HG03159 (cell line): ENCODE measurements around the gene PIP4K2A.
"Not testable (repeated sequence)": the region's sequence is repeated elsewhere in the genome, so short reads cannot be mapped to it uniquely, and the experiment has no call there.

Source experiments
- ATAC-seq: cut with Tn5 transposase; IDR thresholded peaks from one replicate; pipeline ENCODE4 v1.9.1; 2021; ENCODE audit warnings: mild to moderate bottlenecking, moderate library complexity; ENCODE audit not compliant: unreplicated experiment

Gene PIP4K2A

GRCh38 chr10:22714479-22715289 is at the start of gene PIP4K2A:
Gene PIP4K2A, minus strand, starts transcription at chr10:22714578. Its CDS starts 252 bp downstream, at chr10:22714326.
- peak; percentile 76 for ATAC-seq

GRCh38 chr10:22761569-22762220 is 47.3 kb upstream of the PIP4K2A start:
- no peak for ATAC-seq

- no peak for ATAC-seq
These were observed 45.6 kb upstream of the PIP4K2A start for GRCh38 chr10:22760025-22760424.

- no peak for ATAC-seq
These were observed 44.5 kb upstream of the PIP4K2A start for GRCh38 chr10:22758867-22759266.

- no peak for ATAC-seq
These were observed 39.9 kb upstream of the PIP4K2A start for GRCh38 chr10:22754296-22754695.

GRCh38 chr10:22753786-22754185 is 39.4 kb upstream of the PIP4K2A start:
- ATAC-seq, result no peak

- no peak for ATAC-seq
These were observed 38.0 kb upstream of the PIP4K2A start for GRCh38 chr10:22752272-22752889.

- ATAC-seq, result no peak
These were observed 35.8 kb upstream of the PIP4K2A start for GRCh38 chr10:22750131-22750530.

GRCh38 chr10:22744858-22745257 is 30.5 kb upstream of the PIP4K2A start:
- ATAC-seq, result not testable (repeated sequence)

GRCh38 chr10:22742678-22743077 is 28.3 kb upstream of the PIP4K2A start:
- peak; percentile 100 for ATAC-seq

GRCh38 chr10:22741631-22742030 is 27.3 kb upstream of the PIP4K2A start:
- not testable (repeated sequence) for ATAC-seq

GRCh38 chr10:22740180-22740579 is 25.8 kb upstream of the PIP4K2A start:
- no peak for ATAC-seq

GRCh38 chr10:22737587-22737986 is 23.2 kb upstream of the PIP4K2A start:
- ATAC-seq, result no peak

- ATAC-seq, result no peak
These were observed 21.8 kb upstream of the PIP4K2A start for GRCh38 chr10:22736134-22736533.

- ATAC-seq, result no peak
These were observed 19.6 kb upstream of the PIP4K2A start for GRCh38 chr10:22733992-22734391.

- ATAC-seq, result no peak
These were observed 13.3 kb upstream of the PIP4K2A start for GRCh38 chr10:22727663-22728062.

GRCh38 chr10:22727112-22727511 is 12.7 kb upstream of the PIP4K2A start:
- ATAC-seq, result no peak

GRCh38 chr10:22724773-22725172 is 10.4 kb upstream of the PIP4K2A start:
- no peak for ATAC-seq

GRCh38 chr10:22723783-22724182 is 9.4 kb upstream of the PIP4K2A start:
- peak; percentile 56 for ATAC-seq

GRCh38 chr10:22723343-22723779 is 9.0 kb upstream of the PIP4K2A start:
- ATAC-seq, result peak; percentile 81

- ATAC-seq, result no peak
These were observed 8.3 kb upstream of the PIP4K2A start for GRCh38 chr10:22722626-22723169.
